ENCODE results near the gene MLX.

DNA sequence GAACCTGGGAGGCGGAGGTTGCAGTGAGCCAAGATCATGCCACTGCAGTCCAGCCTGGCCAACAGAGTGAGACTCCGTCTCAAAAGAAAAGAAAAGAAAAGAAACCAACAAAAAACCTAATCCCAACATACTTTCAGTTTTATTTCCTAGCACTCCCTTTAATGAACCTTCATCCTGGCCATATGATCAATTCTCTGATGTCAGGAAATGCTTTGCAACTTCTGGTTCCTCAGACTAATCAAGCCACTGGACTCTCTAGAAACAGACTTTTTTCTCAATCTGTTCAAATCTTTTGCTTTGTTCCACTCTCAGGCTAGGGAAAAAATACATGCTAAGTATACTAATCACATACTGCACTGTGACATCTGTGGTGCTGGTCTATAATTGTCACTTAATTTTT, 24.0 kb downstream of the MLX start:
- TF ChIP-seq POLR2AphosphoS5 (IDR thresholded peaks at IDR 0.05; ENCODE audit: low read depth, low read length) (no peak), TAF1 (IDR thresholded peaks at IDR 0.05; ENCODE audit: borderline replicate concordance, insufficient read depth, low read length) (no peak), SIN3A (IDR thresholded peaks at IDR 0.05; ENCODE audit: borderline replicate concordance, insufficient read depth, low read length) (no peak)
- TF ChIP-seq, protein P1, sequence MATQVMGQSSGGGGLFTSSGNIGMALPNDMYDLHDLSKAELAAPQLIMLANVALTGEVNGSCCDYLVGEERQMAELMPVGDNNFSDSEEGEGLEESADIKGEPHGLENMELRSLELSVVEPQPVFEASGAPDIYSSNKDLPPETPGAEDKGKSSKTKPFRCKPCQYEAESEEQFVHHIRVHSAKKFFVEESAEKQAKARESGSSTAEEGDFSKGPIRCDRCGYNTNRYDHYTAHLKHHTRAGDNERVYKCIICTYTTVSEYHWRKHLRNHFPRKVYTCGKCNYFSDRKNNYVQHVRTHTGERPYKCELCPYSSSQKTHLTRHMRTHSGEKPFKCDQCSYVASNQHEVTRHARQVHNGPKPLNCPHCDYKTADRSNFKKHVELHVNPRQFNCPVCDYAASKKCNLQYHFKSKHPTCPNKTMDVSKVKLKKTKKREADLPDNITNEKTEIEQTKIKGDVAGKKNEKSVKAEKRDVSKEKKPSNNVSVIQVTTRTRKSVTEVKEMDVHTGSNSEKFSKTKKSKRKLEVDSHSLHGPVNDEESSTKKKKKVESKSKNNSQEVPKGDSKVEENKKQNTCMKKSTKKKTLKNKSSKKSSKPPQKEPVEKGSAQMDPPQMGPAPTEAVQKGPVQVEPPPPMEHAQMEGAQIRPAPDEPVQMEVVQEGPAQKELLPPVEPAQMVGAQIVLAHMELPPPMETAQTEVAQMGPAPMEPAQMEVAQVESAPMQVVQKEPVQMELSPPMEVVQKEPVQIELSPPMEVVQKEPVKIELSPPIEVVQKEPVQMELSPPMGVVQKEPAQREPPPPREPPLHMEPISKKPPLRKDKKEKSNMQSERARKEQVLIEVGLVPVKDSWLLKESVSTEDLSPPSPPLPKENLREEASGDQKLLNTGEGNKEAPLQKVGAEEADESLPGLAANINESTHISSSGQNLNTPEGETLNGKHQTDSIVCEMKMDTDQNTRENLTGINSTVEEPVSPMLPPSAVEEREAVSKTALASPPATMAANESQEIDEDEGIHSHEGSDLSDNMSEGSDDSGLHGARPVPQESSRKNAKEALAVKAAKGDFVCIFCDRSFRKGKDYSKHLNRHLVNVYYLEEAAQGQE (IDR thresholded peaks at IDR 0.05; ENCODE audit: insufficient read depth in 1 of 2, low read depth in 2 of 2, low read length in 2 of 2), result no peak

Measured in PFSK-1 (cell line).